NCI-H82 treated with DMSO at 0.1 percent for 48 hours (cell line): ENCODE results near the gene PUSL1.

ENCODE experiments used
- DNase-seq: peaks from one replicate; lab custom pipeline; 2025; ENCODE audit not compliant: unreplicated experiment; lab: John Stamatoyannopoulos, UW

Gene PUSL1

DNA sequence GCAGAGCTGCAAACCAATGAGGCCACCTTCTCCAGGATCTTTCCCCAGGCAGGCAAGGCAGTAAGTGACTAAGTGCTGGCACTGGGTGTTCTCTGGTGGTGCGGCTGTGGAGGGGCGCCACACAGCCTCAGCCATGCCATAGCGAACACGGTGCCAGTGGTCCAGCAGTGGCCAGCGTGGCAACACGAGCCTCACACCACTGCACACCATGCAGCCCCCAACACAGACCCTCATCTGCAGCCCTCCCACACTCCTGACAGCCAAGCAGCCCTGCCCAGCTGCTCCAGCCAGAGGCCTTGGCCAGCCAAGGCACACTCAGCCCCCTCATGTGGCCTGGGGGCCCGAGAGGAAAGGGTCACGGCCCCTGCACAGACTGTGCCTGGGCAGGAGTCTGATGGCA is 13.1 kb downstream of the PUSL1 start:
- DNase-seq: no peak

DNA sequence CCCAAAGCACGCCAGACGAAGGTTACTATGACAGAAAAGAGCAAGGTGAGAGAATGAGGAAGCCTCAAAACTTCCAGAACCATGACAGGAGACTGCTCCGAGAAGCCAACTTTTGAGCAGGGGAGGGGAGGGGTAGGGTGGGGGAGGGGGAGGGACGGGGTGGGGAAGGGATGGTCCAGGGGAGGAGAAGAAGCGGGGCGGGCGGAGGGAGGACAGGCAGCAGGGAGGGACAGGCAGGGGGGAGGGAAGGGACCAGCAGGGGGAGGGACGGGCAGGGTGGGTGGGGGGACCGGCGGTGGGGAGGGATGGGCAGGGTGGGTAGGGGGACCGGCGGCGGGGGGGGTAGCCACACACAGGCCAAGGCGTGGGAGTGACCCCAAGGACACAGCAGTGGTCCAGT is 14.0 kb downstream of the PUSL1 start:
- no peak for DNase-seq

DNA sequence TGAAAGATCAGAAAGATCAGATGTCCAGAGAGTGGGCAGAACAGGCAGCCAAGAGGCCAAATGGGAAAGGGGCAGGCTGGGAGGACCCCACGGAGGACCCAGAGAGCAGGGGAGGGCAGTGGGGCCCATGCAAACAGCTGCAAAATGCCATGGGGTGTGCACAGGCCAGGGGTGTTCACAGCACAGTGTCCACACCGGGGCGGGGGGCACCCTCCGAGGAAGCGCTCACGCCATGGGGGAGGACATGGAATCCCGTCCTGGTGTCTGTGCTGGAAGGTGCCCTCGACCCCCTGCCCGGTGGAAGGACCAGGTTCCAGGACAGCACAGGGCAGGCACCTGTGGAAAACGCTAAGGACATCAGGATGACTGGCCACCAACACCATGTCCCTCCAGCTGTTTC is 14.6 kb downstream of the PUSL1 start:
- DNase-seq: no peak

GRCh38 chr1:1324084-1324523 is 15.7 kb downstream of the PUSL1 start:
- DNase-seq: no peak

DNA sequence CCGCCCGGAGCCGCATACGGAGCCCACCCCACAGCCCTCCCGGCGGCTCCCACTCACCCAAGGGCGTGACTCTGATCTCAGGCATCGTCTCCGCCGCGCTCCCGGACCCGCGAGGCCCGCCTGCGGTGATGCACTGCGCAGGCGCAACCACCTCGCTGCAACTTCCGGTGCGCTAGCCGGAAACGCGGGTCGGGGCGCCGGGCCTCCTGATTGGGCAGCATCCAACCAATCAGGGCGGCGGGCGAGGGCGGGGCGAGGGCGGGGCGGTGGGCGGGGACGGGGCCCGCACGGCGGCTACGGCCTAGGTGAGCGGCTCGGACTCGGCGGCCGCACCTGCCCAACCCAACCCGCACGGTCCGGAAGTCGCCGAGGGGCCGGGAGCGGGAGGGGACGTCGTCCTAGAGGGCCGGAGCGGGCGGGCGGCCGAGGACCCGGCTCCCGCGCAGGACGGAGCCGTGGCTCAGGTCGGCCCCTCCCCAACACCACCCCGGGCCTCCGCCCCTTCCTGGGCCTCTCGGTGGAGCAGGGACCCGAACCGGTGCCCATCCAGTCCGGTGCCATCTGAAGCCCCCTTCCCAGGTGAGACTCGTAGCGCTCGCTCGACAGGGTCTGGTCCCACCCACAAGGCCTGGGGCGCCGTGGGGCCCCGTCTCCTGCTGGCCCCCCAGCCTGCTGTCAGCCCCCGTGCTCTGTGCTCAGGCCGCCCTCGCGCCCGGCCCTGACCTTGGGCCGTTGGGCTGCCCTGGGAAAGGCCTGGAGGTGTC is 16.3 kb downstream of the PUSL1 start, which contains the start of the genes CPTP and INTS11:
Gene CPTP, plus strand, starts transcription at position 279 of the 764 bp plus-strand sequence. CDS start 2,109 bp downstream, outside the sequence.
Gene INTS11, minus strand, starts transcription at position 137 of the 764 bp plus-strand sequence. Its CDS starts 52 bp downstream, at position 85.
- peak; percentile 52 for DNase-seq

- DNase-seq: no peak
These were observed 17.1 kb downstream of the PUSL1 start for GRCh38 chr1:1325288-1326074.

GRCh38 chr1:1326075-1326605 is 17.7 kb downstream of the PUSL1 start:
- no peak for DNase-seq

DNA sequence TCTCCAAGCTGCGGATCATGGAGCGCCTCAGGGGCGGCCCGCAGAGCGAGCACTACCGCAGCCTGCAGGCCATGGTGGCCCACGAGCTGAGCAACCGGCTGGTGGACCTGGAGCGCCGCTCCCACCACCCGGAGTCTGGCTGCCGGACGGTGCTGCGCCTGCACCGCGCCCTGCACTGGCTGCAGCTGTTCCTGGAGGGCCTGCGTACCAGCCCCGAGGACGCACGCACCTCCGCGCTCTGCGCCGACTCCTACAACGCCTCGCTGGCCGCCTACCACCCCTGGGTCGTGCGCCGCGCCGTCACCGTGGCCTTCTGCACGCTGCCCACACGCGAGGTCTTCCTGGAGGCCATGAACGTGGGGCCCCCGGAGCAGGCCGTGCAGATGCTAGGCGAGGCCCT is 18.9 kb downstream of the PUSL1 start:
- no peak for DNase-seq

GRCh38 chr1:1328254-1328653 is 19.9 kb downstream of the PUSL1 start:
- no peak for DNase-seq

- DNase-seq: no peak
These were observed 21.2 kb downstream of the PUSL1 start for GRCh38 chr1:1329304-1330210.

DNA sequence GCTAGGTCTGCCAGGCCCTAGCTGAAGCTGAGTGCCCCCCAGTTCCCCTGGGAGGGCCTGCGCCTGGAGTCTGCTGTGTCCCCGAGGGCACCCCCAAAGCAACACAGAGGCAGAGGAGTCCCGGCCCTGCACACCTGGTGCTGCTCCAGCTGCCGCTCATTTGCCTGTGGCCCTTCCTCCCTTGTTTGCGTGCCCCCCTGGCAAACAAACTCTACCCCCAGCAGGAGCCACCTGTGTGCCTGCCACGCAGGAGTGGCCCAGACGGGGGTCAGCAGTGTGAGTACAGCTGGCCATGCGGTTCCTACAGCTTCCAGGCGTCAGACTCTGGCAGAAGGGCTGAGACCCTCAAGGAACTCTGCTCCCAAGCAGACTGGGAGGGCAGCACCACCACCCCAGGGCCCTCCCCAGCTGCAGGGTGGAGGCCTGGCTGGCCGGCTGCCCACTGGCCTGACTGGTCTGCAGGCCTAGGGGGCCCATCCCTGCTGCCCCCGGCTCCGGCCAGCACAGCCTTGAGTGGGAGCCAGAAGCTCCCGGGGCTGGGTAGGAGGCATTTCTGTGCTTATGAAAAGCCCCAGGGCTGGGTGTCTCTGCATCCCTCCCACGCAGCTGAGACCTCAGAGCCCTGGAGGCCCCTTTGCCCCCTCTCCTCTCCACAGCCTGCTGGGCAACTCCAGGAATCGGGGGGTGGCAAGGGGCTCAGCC is 22.1 kb downstream of the PUSL1 start:
- DNase-seq: no peak

GRCh38 chr1:1331068-1331965 is 22.9 kb downstream of the PUSL1 start, which contains the start of gene TAS1R3:
Gene TAS1R3 (plus strand): TSS chr1:1331280. CDS start chr1:1331346, 66 bp downstream.
- DNase-seq: no peak

GRCh38 chr1:1332031-1332755 is 23.8 kb downstream of the PUSL1 start:
- DNase-seq: no peak

DNA sequence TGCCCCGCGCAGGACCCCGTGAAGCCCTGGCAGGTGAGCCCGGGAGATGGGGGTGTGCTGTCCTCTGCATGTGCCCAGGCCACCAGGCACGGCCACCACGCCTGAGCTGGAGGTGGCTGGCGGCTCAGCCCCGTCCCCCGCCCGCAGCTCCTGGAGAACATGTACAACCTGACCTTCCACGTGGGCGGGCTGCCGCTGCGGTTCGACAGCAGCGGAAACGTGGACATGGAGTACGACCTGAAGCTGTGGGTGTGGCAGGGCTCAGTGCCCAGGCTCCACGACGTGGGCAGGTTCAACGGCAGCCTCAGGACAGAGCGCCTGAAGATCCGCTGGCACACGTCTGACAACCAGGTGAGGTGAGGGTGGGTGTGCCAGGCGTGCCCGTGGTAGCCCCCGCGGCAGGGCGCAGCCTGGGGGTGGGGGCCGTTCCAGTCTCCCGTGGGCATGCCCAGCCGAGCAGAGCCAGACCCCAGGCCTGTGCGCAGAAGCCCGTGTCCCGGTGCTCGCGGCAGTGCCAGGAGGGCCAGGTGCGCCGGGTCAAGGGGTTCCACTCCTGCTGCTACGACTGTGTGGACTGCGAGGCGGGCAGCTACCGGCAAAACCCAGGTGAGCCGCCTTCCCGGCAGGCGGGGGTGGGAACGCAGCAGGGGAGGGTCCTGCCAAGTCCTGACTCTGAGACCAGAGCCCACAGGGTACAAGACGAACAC is 24.5 kb downstream of the PUSL1 start:
- DNase-seq: no peak

- DNase-seq: no peak
These were observed 25.3 kb downstream of the PUSL1 start for GRCh38 chr1:1333551-1334241.

GRCh38 chr1:1334835-1335234 is 26.4 kb downstream of the PUSL1 start:
- no peak for DNase-seq

- no peak for DNase-seq
These were observed 26.9 kb downstream of the PUSL1 start for GRCh38 chr1:1335283-1335682.
